HPDE6-E6E7 (cell line): ENCODE results near the gene DEDD2.
A peak's percentile ranks its signal among the peaks of the same experiment; 100 is the strongest.

Experiments used
- DNase-seq: peaks from one replicate; pipeline ENCODE4 v3.0.0; 2011; ENCODE audit warnings: missing footprints; ENCODE audit errors: extremely low spot score

DEDD2 gene

DNA sequence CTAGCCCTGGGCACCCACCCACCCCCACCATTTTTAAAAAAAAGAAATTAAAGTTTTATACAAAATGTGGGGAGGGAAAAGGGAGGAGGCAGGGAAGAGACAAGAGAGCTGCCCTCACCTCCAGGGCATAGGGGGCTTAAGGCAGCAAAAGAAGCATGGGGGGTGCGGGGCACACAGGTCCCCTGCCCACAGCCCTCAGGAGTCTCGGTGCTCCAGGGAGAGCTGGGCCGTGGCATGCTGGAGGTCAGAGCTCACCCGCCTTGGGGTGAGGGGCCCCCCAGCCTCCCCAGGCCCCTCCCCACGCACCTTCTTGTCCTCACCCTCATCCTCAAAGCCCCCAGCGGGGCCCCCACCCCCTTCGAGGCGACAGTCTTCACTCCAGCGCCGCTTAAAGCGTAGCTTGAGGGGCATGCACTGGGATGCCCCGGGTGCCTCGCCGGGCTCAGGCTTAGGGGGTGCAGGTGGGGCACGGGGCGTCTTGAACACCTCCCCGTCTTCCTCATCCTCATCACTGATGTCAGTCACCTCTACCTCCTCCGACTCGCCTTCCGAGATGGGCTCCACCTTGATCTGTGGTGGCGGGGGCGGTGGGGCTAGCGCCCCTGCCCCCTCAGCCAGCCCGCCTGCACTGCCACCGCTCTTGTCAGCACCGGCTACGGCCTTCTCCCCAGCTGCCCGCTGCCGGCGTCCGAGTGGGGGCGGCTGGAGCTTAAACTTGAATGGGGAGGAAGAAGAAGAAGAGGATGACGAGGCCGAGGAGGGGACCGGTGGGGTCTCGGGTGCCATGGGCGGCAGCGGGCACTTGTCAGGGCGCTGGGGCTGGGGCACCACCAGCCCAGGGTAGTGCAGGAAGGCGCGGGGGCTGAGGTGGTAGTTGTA, 31.0 kb upstream of the DEDD2 start:
- no peak for DNase-seq

DNA sequence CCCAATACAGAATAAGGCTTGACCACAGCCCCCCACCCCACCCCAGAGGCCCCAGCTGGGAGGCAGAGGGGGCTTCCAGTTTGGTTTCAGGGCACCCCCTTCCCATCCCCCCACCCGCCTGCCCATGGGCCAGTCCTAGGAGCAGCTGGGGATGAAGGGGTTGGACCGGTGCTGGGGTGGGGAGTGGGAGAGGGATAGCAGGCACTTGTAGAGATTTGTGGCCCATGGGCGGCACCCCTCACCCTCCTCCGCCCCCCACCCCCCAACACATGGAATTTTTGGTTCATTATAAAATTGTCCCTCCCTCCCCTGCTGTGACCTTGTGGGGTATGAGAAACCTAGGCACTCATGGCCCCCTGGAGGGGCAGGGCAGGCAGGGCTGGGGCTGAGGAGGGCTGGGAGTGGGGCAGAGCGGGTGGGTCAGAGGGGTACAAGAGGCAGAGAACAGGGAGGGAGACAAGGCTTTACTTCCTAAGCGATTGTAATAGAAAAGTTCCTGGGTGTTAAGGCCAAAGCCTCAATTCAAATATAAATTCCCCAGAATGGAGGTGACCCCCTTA, 30.2 kb upstream of the DEDD2 start:
- DNase-seq: no peak

DNA sequence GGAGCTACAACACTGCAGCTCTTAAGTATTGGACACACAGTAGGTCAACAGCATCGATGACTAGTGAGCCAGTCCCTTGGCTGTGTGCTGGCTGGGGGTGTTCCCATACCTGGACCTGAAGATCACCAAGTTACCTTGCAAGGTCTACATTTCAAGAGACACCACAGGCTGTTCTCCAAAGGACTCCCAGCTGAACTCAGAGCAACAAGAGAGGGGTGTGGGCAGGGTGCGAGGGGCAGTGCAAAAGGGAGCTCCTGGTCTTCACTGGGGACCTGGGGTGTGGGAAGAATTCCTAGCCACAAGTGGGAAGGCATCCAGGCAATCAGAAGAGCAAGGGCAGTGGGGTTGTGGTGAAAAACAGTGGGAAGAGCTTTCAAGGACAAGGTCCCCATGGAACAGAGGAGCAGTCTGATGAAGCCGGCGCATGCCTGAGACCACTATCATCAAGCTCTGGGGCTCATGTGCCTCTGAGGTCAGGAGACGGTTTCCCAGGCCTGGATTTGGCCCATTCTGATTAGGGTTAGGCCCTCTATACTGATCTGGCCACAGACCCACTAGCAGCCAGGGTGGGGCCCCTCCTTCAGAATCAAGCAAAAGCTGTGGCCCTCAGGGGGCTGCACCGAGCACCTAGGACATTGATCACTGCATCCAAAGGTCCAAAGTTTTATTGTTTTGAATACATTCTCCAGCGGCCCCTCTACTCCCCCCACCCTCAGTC, 29.6 kb upstream of the DEDD2 start:
- DNase-seq: no peak

DNA sequence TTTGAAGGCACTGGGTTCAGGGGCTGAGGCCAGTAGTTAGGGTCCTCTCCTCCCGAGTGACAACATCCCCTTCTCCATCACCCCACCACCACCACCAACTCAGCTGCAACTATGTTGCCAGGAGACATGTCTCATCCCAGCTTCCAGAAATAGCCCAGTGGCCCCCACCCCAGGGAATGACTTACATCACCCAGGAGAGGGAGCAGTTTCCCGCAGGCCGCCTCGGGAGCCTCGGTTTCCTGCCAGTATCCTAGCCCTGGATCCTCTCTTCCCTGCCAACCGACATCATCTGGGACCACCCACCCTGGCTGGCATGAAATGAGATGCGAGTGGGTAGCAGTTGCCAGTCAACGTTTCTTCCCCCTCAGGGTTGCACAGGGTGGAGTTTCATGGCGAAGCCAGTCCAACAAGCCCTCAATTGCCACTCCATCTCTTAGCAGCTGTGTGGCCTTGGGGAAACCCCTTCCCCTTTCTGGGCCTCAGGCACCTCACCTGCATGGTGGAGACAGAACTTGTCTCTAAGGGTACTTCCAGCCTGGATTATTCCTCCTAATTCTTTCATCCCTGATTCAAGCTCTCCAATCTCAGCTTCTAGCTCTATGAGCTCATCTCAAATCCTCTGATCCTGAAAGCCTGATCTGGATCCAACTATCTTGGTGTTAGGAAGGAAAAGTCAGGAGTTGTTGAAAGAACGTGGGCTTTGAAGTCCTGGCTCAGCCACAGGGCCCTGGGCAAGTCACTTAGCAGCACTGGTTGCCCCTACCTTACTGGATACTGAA, 28.9 kb upstream of the DEDD2 start:
- peak; percentile 61 for DNase-seq

DNA sequence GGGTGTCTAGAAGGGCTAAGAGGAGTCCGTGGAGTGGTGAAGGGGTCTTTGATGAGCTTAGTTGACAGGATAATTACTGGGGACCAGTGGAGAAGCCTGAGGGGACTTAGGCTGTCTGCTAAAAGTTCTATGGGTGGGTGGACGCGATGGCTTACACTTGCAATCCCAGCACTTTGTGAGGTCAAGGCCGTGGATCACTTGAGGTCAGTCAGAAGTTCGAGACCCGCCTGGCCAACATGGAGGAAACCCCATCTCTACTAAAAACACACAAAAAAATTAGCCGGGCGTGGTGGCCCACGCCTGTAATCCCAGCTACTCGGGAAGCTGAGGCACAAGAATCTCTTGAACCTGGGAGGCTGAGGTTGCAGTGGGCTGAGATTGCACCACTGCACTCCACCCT, 27.8 kb upstream of the DEDD2 start:
- no peak for DNase-seq

DNA sequence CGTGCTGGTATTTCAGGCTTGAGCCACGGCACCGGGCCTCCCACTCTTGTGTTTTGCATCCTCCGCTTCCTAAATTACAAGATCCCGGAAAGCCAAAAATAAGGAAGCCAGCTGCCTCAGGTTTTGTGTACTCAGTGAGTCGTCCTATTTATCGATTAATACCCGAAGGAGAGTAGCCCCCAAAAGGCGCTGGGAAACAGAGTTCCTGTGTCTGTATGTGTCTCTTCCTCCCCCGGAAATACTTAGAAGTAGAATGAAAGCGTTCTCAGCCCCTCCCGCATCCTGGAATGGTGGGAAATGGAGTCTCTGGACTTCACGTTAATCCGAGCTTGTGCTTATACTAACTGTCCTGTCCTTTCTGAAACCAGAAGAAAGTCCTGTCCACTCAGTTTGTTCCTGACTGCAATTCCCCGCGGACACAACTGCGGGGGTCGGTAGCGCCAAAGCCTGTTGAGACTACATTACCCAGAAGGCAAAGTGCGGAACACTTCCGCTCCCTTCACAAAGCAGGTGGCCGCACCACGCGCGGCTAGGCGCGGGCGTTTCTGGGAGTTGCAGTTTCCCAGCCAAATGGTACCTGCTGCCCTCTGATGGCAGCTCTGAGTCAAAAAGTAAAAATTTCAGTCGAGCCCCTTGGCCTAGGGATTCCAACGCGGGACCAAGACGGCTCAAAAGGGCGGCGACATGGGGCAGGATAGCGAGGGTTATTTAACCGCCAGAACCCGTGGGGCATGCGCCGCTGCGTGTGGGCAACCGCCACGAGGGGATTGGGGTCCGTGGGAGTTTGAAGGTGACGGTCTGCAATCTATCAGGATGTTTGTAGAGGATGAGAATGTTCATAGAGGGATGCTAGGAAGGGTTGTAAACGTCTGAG, 27.1 kb upstream of the DEDD2 start:
- peak; percentile 73 for DNase-seq

DNA sequence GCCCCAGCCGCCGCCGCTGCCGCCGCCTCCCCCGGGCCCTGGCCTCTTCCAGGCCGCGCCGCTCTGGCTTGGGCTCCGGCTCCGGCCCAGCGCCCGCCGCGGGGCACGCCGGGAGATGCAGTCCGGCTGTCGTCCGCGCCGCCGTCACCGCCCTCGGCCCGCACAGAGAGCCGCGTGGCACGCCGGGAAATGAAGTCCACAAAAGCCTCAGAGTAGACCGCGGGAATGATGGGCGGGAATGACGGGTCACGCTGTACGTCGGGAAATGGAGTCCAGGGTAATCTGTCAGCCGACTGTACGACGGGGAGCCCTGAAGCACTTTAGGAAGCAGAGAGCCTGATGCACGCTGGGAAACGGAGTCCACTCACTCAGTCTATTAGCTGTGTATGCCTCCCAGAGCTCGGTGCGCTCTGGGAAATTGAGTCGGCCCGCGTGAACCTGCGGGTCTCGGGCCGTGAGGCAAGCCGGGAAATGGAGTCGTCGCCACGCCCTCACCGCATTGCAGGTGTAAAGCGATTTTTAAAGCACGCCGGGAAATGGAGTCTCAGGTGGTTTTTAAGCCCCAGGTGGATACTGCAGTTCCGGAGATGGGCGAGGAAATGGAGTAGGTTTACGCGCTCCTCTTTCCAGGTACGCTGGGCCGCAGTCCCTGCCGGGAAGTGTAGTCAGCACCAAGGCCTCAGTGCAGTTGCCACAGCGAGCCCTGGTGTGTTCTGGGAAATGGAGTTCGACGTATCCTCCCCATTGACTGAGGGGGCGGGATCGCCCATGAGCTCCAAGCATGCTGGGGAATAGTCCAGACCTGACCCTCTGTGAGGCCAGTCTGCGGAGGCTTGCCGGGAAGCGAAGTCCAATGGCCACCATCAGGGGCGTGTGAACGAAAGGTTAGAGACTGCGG, 25.3 kb upstream of the DEDD2 start, which contains the start of gene GSK3A:
GSK3A (minus strand) TSS at position 91 of the 898 bp plus-strand sequence. CDS start 137 bp downstream, outside the sequence.
- DNase-seq: peak; percentile 95

DNA sequence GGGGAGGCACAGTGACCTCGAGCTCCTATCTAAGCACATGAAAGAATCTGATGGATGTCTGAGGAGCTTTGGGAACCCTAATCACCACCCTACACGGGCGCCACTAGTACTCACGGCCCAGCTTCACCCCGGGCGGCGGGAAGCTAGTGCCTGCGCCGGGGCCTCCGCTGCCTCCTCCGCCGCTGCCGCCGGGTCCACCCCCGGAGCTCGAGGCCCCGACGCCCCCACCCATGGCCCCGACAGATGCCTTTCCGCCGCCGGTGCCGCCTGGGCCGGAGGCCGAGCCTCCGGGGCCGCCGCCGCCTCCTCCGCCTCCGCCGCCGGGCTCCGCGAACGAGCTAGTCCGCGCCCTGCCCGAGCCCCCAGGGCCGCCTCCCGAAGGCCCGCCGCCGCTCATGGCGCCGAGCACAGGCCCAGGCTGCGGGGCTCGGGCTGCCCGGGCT, 24.6 kb upstream of the DEDD2 start:
- no peak for DNase-seq

DNA sequence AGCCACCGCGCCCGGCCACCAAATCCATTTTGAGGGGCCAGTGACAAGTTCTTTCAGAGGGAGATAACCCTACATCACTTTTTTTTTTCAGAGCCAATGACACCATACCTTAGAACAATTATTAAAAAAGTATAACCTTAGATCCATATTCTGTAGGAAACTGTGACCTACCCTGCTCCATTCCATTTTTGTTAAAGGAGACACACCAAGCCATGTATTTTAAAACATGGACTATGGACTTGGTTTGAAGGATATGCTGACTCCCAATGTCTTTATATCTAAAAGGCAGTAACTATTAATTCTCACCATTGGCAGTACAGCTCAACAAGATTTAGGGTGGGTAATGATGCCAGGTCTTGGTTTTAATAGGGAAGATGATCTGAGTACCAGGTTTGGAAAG, 23.8 kb upstream of the DEDD2 start:
- DNase-seq: no peak

DNA sequence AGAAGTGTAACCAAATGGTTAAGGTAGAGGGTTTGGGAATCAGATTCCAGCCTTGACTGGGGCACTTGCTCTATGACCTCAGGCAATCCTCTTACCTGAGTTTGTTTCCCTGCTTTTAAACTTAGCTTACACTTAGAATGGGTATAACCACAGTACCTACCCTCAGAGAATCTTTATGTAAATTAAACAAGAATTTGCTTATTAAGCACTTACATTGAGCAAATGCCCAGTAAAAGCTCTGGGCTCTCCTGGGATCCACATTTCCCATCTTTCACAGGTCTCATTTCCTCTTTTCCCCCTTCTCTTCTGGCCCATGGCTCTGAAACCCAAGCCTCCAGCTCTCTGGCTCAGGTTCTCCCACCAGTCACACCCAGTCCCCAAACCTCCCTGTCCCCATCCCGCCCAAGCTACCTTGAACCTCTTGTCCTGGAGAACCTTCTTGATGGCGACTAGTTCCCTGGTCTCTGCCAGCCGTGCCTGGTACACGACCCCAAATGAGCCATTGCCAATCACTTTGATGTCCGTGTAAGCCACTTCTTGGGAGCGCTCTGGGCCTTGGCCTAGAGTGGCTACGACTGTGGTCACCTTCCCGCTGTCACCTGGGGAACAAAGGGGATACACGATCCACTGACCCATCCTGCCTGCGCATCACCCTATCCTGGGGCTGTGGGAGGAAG, 22.2 kb upstream of the DEDD2 start:
- no peak for DNase-seq

DNA sequence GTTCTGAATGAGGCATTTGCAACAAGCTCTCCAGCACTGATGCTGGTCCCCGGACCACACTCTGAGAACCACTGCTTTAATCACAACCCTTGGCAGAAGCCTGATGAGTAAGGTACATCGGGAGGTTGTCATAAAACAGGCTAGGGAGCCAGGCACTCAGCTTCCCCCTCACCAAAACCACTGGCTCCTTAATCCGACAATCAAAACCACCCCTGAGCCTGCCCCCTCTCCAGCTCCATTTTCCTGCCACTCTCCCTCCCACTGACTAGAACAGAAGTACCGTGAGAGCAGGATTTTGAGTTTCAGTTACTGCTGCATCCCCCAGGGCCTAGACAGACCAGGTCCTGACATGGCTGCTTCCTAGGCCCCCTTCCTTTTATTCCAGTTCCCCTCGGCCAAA, 17.7 kb upstream of the DEDD2 start:
- no peak for DNase-seq

DNA sequence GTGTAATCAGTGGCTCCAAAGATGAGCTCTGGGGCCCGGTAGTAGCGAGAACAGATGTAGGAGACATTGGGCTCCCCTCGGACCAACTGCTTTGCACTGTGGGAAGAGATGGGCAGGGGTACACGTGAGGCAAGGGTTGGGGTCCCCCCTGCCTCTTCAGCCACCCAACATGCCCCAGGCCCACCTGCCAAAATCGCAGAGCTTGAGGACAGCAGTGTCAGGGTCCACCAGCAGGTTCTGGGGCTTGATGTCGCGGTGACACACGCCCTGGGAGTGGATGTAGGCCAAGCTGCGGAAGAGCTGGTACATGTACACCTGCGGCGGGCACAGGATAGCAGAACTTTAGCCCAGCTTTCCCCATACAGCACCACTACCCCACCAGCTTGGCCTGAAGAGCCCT, 16.9 kb upstream of the DEDD2 start:
- no peak for DNase-seq

DNA sequence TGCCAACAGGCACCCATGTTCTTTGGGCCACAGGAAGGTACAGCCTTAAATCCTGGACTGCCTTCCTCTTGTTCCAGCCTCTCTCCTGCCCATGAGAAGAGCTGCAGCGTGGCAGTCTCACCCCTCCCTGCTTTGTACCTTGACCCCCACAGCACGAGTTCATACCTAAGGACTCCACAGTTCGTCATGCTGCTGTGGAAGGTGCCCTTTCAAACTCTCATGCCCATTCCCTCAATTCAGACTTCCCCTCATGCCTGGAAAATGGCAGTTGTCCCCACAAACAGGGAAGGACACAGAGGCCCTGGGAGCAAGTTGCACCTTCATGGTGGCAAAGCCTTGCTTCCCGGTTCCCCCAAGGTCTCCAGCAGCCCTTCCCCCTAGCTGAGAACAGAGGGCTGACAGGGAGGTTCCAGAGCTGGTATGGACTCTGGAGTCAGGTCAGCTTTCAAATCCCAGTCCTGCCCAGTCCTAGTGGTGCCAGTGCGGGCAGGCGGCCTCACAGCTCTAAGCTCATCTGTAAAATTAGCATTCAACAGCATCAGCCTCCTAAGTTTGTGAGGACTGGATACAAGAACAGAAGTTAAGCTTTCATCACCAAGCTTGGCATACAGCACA, 16.3 kb upstream of the DEDD2 start:
- no peak for DNase-seq

DNA sequence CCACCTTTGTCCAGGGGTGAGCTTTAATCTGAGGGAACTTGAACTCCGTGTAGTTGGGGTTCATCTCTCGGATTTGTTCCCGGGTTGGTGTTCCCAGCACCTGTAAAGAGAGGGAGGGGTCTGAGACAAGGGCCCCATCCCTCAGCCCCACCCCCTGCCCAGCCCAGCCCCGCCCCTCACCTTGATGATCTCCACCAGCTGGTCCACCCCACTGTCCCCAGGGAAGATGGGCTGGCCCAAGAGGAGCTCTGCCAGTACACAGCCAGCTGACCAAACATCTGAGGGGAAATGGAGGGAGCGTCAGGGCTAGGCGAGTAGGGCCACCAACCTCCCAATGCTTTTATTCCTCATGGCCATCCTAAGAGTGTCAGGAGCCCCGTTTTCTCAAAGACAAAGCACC, 15.6 kb upstream of the DEDD2 start:
- no peak for DNase-seq

DNA sequence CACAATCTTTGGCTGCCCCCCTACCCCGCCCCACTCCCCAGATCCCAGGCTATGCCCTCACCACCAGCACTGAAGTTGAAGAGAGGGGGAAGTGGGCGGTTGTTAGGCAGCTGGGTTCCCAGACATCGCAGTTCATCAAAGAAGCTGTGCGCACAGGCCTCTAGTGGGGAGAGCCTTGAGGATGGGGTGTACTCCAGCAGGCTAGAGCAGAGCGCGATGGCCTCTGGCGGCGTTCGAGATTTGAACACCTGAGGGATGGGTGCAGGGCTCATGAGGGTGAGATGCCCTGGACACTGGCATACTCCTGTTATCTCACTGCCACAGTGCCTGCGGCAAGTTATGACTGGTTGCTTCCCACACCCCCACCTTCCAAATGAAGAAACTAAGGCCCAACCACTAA, 15.0 kb upstream of the DEDD2 start:
- DNase-seq: no peak

DNA sequence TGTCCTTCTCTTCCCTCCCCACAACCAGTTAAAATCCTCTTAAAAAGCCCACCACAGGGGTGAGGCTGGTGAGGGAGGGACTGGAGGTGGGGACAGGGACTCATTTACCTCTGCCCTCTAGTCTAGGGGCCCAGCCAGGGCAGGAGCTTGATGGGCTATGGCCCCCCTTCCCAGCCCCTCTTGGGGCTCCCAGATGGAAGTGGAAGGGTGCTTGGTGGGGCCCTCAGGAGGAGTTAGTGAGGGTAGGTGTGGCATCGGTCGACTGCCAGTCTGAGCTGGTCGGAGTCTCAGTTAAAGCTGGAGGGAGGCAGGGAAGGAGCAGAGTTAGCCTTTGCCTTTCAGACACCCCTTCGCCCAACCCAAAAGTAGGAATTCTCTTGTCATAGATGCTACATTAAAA, 13.1 kb upstream of the DEDD2 start:
- no peak for DNase-seq

DNA sequence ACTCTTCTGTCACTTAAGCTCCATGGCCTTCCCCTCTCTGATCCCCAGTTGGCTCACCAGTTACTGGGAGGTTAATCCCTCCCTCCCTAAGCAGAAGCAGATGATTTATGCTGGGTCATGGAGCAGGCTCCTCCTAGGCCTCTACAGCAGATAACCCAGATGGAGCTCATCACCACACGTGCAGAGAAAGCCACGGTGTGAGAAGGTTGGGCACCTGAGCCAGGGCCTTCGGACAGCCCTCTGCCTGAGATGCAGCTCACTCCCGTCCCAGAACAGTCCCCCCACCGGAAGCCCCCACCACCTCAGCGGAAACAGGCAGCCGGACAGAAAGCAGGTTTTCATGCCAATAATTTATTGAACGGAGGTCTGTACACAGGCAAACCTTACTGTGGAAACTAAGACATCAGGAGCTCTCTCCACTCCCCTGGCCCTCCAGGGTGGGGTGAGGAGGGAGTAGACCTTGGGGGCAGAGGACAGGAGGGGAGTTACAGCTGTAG, 12.4 kb upstream of the DEDD2 start:
- no peak for DNase-seq

DNA sequence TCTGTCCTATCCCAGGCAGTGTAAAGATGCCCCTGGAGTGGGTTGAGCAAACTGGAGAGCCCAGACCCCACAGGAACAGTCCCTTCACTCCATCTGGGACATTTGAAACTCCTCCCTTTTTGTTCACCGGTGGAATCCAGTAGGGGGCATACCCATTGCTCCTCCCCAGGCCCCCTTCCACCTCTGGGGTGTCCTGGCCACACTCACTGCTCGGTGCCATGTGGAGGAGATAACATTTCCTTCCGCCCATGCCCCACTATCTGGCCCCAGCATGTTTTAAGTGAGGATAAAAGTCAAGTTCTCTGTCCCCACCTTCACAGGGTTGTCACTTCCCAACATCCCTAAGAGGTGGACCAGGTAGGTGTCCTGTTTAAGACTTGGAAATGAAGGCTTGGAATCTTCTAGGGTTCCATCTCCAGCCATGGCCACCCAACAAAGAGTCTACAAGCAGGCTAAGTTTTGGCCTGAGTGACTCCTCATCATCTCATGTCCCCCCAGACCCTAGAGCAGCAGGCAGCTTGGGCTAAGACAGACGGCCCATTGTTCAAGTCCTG, 11.9 kb upstream of the DEDD2 start:
- no peak for DNase-seq
